ENCODE measurements around the gene OTOF.
A peak's percentile ranks its signal among the peaks of the same experiment; 100 is the strongest.

Gene OTOF

GRCh38 chr2:26464390-26465265 is 13.3 kb downstream of the OTOF start:
- DNase-seq (ENCODE audit: low spot score), result no peak

- DNase-seq (ENCODE audit: low spot score), result no peak
Measured at GRCh38 chr2:26463244-26464192, 14.4 kb downstream of the OTOF start.

GRCh38 chr2:26462511-26463243 is 15.2 kb downstream of the OTOF start:
- peak; percentile 67 for DNase-seq (ENCODE audit: low spot score)

GRCh38 chr2:26462100-26462499 is 15.8 kb downstream of the OTOF start:
- DNase-seq (ENCODE audit: low spot score), result no peak

- no peak for DNase-seq (ENCODE audit: low spot score)
Measured at GRCh38 chr2:26461601-26462023, 16.3 kb downstream of the OTOF start.

- DNase-seq (ENCODE audit: low spot score), result no peak
Measured at GRCh38 chr2:26460613-26461031, 17.3 kb downstream of the OTOF start.

- DNase-seq (ENCODE audit: low spot score), result no peak
Measured at GRCh38 chr2:26459991-26460612, 17.8 kb downstream of the OTOF start.

- no peak for DNase-seq (ENCODE audit: low spot score)
Measured at GRCh38 chr2:26458365-26459042, 19.4 kb downstream of the OTOF start.

- DNase-seq (ENCODE audit: low spot score), result no peak
Measured at GRCh38 chr2:26457695-26458364, 20.1 kb downstream of the OTOF start.

GRCh38 chr2:26457251-26457666 is 20.7 kb downstream of the OTOF start:
- DNase-seq (ENCODE audit: low spot score), result no peak

GRCh38 chr2:26456440-26457250 is 21.3 kb downstream of the OTOF start:
- DNase-seq (ENCODE audit: low spot score), result no peak

- DNase-seq (ENCODE audit: low spot score), result no peak
Measured at GRCh38 chr2:26455670-26456439, 22.1 kb downstream of the OTOF start.

- DNase-seq (ENCODE audit: low spot score), result no peak
Measured at GRCh38 chr2:26455037-26455669, 22.8 kb downstream of the OTOF start.

- no peak for DNase-seq (ENCODE audit: low spot score)
Measured at GRCh38 chr2:26454561-26455001, 23.3 kb downstream of the OTOF start.

GRCh38 chr2:26453421-26454329 is 24.2 kb downstream of the OTOF start:
- no peak for DNase-seq (ENCODE audit: low spot score)

GRCh38 chr2:26451700-26452099 is 26.2 kb downstream of the OTOF start:
- no peak for DNase-seq (ENCODE audit: low spot score)

GRCh38 chr2:26450031-26450635 is 27.8 kb downstream of the OTOF start:
- no peak for DNase-seq (ENCODE audit: low spot score)
